IPS DF 4.7 (cell line): Measurements from ENCODE around the gene CNN3.

Experiments
- DNase-seq: peaks from one replicate; pipeline ENCODE4 v3.0.0-alpha.2; 2013; ENCODE audit warnings: low spot score; ENCODE audit errors: extremely low read depth

The CNN3 gene

DNA sequence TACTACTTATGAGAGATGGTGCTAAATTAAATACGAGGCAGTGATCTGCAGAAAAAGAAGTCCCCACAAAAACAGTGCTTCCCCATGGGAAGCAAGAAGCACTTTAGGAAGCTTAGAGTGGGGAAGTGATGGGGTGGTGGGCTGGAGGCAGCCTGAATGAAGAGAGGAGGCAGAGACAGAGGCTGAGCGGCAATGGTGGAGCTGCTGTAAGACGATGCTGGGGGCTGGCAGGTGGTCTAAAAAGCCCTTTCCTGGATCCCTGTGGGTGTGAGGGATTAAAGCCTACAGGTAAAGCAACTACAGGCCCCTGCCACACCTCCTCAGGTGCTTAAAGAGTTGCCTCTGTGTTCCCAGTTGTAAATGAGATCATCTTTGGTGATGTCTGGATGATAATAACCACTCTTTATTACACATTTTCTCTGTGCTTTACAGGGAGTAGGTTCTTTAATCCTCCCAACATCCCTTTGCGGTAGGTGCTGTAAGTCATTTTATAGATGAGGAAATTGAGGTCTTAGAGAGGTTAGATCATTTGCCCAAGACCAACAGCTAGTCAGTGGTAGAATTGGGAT lies 39.2 kb downstream of the CNN3 start:
- DNase-seq: no peak

DNA sequence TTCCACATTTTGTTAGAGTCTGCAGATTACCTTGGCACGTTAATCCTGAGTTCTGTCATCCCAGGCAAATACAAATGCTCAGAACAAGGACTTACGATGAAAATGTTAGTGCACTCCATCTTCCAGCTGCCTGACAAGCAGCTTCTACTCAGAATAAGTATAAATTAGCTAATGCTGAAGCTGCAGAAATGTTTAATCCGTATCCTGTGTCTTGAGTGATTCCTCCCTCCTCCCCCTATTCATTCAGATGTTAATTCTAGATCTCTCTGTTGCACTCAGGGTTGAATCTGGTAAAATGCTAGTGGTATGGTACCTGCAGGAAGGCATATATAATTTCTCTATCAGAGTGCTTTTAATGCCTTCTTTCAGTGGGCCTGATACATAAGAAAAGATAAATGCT lies 39.8 kb downstream of the CNN3 start:
- no peak for DNase-seq

DNA sequence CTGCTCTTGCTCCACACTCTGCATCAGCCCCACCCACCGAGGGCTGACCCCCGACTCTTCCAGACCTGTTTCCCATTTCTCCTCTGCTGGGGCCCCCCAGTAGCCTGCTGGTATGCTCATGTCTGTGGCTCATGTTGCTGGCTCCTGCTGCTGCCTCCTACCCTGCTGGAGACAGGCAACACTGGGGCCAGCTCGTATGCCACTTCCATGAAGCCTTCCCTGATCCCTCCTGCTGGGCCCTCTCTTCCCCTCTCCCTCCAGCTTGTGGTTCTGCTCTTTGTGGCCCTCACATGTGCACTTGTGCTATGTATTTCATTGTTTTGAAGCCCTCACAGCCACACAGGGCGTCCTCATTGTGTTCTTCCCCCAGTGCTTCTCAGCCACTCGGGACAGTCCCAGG lies 40.5 kb downstream of the CNN3 start:
- no peak for DNase-seq

DNA sequence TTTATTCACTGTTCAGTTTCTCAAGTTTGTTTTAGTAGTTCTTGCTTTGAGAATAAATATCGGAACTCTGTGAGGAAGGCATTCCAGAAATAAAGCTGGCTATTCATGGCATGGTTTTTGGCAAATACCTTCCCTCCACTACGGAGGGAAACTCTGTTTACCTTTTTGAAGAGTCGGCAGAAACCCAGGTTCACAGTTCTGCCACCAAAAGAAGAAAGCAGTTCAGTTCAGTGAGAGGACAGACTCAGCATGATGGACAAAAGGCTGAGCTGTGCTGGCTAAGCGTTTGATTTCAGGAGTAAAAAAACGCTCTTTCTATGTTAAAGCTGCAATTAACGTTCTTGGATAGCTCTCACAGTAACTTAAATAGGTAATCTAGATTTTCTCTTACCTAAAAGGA lies 42.4 kb downstream of the CNN3 start:
- no peak for DNase-seq

DNA sequence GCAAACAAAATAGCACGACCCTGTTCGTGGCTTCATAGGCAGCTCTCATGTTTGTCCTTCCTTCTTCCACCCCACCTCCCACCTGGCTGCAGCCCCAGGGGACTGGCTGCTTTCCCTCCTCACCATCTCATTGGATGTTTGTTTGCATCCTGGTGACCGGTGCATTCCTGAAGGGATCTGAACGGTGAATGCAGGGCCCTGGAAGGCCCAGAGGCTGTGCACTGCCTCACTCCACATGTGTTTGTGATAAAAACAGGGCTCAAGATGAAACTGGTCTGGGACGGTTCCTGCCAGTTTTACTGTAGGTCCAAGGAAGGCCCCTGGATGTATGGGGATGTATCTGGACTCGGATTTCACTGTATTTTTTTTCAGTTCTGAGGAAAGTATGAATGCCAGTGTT lies 42.8 kb downstream of the CNN3 start:
- no peak for DNase-seq

DNA sequence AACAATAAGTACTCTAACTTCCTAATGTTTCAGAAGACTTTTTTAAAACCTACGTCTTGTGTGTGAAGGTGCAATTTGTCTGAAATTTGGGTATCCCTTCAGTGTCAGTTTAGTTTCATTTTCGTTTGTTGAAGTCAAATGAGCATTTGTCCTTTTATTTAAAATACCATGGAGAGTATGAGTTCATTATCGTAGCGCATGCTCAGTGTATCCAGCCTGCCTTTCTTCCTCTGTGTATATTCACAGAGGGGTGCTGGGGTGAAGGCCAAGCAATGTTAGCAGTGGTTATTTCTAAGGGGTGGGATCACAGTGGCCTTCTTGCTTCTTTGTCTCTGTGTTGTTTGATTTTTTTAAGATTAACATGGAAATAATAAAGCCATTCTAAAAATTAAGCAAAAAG lies 43.2 kb downstream of the CNN3 start:
- no peak for DNase-seq

DNA sequence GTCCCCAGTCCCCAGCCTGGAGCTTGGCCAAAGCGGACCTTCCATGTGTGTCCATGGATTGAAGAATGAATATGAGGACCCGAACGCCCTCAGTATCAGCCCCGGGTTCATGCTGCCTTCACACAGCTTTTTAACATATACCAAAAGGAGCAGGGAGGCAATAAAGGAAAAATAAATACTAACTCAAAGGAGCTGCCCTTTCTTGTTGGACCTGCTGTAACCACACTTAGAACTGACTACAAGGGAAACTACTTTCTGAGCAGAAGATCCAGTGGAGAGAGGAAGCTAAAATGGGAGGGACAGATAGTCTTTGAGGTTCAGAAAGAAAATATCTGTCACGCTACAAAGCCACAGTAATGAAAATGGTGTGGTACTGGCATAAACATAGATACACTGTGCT lies 48.6 kb downstream of the CNN3 start:
- DNase-seq: no peak

DNA sequence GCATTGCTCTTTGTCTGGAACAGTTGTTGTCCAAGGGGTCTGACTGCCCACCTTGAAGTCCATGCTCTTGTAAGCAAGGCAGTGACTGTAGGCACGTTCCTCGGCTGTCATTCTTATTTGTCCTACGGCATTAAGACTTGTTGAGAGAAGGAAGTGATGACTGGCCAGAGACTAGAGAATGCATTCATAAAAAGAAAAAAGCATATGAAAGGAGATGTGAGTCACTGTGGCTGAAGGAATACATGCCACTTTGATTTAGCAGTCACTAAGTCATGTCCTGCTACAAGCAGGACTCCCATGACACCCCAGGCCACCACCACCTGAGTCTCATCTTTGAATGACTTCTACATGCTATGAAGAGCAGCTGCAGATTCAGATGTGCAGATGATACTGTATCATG lies 50.5 kb downstream of the CNN3 start:
- DNase-seq: no peak

DNA sequence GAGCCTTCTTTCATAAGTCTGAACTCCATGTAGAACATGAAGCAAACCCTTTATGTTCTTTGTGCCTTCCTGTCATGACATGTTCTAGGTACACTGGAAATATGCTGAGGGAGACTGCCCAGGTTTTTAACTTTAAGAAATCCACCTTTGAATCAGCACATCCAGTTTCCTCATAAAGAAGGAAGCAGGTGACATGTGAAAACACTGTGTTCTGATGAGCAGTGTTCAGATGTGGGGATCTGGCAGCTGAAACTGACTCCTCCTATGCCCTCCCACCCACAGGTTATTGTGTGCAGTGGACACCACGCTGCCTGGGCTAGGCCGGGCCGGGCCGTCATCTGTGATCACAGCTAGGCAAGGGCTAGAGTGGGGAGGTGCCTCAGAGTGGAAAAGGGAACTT lies 51.1 kb downstream of the CNN3 start:
- DNase-seq: no peak

DNA sequence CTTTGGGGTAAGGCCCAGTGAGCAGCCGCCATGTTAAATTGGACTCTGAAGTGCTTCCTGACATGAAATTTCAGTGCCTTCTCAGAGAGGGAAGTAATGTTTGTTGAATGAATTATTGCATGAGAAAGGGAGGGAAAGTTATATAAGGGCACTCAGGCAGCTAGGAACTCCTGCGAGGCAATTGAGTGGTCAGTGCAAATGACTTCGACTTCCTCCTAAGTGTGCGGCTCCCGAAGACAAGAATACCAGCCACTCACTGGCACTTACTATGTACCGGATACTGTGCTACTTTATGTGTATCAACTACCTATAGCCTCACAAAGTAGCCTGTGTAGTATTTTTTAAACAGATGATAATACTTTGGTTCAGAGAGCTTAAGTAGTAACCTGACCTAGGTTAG lies 52.5 kb downstream of the CNN3 start:
- DNase-seq: no peak

DNA sequence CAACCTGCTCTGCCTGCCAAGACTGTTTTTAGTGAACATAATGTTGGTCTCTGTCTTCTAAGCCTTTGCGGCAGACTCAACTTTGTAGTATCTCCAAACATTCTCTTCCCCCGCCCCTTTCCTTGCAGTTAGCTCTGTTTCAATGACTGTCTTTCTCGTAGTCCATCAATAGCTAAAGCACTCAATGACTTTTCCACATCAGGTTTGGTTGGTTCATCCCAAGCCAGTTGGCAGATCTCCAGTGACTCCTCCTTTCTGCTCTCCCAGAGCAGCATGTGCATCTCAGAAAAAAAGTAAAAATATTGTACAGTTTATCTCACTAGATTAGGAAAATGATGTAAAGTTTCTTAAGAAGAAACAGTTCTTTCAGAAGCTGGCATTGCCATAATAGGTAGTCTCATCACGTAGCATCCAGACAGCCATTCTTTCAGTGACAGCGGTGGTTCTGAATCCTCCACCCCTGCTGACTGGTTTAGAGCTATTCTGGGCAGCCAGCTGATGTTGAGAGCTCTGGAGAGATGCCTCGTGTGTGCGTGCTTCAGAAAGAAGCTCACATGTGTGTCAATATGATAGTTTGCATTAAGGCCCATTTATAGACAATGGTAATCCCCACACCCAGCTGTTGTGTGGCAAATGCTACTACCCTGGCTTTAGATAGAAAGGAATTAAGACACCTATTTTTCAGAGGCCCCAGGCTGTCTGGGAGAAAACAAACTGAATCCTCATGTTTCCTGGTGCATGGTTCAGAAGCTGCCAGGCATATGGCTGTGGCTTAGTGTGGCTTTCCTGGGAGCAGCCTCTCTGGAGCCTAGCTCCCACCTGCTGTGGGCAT lies 53.2 kb downstream of the CNN3 start:
- no peak for DNase-seq

DNA sequence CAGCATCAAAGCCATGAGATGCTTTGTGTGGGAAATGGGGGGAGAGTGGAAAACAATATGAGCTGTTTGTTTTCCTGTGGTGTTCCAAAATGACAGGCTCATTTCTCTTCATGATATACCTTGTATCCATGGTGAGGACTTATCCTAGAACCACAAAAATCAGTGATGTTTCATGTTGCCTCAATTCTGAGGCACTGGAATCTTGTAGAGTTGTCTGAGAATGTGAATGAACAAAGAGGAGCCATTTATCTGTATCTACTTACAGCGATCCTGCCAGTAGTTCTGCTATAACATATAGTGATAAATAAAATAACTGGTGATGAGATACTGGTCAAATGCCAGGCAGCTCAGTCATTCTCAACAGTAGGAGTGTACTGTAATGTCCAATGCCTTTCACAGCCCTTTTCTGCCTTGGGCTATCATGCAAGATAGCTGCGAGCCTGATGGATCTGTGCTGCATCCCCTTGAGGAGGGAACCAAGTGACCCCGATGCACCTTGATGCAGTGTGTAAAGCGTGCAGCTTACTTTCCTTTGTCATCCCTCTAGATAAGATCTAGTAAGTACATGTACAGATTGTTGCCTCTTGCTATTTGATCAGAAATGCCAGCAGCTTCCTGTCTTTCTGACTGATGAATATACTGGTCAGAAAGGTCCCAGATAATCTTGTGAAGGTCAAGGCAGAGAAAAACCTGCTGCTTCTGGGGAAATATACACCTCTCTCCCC lies 54.0 kb downstream of the CNN3 start:
- DNase-seq: no peak

DNA sequence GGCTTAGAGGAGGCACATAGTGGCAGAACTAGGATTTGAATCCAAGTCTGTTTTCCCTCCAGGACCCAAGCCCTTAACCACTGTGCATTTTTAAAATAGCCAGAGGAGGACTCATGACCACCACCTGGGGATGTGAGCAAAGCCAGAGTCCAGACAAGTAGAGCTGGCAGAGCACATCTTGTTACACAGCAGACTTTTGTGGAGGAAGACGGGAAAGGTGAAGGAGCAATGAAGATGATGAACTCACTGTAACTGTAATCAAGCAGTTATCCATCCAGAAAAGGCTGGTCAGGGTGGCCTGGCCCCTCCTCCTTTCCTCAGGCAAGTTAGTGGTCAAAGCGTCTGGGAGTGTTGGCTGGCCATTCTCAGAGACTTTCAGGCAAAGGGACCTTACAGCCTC lies 55.9 kb downstream of the CNN3 start:
- DNase-seq: no peak

DNA sequence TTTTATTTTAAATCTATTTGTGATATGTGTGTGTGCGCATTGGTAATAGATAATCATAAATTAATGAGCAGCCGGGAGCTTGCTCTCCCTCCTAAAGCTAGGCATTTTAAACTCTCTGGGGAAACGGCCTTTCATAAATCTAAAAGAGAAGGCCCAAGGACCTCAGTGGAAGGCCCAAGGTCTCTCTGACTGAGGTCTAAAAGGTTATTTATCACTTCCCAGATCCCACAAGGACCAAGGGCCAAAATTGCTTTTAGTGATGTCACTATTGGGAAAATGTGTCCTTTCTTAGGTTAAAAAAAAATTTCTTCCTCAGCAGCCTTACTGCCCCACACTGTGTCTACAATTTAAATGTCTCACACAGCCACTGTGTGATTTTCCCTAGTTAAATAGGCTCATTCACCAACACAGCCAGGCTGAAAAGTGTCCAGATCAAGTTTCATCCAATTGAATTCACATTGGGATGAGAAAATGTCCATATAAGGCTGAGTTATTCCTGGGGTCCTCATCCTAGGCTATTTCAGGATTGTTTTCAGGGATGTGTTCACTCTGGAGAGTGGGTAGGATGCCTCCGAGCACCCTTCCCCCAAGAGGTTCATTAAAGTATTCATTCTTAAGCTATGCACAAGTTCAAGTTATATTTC lies 60.6 kb downstream of the CNN3 start:
- no peak for DNase-seq

DNA sequence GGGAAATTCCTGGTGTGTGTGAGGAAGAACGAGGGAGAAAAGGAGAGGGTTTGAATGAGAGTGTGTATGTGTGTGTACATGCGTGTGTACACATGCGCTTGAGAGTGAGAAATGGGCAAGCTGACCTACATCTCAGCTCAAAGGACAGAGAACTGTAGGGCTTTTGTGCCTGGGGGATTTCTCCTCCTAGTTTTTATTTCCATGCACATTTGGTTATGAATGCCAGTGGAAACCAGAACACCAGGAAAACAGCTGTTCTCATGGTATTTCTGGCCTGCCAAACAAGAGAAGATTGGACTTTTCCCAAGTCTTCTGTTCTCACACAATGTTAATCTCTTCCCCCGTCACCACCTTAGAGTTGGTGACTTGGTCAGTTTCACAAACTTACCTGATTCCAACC lies 61.5 kb downstream of the CNN3 start:
- DNase-seq: no peak

DNA sequence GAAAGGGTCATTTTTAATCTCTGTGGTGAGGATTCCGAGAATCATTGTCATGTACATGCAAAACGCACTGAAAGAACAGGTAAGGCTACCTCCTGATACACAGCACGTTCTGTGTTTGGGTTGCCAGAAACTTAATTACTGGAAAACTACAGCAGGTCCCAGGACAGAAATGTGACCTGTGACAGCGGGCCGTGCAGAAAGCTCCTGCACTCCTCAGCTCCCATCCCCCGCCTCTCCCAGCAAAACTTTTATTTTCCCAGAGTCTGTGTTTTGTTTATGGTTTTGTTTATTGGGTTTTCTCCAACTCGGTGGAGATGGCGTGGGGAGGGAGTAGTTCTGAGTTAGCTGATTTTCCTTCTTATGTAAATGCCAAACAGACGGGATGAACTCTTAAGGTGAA lies 62.1 kb downstream of the CNN3 start:
- no peak for DNase-seq

DNA sequence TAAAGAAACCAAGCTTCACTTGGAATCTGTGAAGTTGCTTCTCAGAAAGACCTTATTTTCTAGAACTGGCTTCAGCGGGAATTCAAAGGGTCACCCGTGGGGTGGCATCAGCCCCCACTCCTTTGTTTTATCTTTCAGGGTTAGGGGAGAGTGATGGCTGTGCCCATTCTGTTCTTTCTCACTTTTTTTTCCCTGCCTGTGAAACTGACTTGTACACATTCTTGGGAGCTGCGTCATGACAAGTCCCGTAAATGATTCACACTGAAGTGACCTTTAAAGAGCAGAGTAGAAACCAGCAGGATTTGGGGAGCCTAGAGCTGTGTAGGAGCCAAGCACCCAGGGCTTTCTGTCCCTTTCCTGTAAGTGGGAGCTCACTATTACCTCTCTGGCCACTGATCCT lies 63.0 kb downstream of the CNN3 start:
- no peak for DNase-seq

DNA sequence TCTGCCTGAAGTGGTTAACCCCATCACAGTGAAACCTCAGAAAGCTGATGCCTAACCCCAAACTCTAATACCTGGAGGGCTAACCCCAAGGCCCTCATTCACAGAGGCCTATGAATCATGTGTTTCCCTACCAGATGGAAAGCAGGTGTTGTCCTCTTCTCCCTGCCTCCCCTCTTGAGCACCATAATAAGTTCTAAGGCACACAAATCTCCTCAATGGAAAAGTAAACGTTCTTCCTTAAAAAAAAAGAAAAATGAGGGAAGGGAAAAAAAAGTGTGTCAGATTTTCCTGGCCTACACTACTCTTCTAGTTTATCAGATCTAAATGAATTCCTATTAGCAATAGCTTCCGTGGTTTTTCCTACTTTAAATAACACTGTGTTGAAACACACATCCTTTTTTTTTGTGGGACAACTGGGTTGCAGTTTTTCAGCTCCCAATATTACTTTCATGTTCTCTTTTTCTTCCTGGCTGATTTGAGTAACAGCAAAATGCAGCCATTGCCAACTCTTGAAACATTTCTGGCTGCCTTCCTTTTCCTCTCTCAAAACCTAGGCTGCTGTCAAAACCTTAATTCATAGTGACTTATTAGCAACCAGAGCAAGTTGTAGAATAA lies 63.5 kb downstream of the CNN3 start:
- DNase-seq: no peak

DNA sequence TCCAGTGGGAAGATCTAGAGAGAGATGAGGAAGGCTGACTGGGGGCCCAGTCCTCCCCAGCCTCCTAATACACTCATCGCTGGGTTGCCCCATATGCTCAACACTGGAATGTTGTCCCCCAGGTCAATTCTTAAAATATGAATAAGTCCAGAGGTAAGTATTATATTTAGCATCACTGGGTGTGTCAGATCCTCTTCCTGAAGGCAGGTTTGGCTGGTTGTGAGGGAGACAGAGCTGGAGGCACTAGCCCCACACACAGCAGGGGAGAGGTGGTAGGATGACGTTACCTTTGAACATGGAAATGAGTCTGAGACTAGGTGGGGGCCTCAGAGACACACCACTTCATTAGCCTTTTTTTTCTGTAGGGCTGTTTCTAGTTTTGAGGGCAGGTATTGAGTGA lies 64.2 kb downstream of the CNN3 start:
- DNase-seq: no peak

DNA sequence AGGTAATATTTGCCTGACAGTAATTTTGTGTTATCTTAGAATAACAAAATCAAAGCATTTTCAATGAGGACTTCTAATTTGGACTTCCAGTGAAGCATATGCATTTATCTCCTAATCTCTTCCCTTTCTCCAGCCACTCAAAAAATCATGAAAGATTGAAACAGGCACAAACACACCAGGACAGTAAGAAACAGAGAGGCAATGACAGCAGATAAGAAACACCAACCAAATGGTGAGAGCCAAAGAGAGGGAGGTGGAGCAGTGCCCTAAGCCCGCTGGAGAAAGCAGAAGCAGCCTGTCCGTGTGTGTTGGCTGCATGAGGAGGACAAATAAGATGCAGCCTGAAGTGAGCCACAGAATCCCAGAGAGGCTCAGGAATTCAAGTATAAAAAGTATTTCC lies 67.7 kb downstream of the CNN3 start:
- no peak for DNase-seq

DNA sequence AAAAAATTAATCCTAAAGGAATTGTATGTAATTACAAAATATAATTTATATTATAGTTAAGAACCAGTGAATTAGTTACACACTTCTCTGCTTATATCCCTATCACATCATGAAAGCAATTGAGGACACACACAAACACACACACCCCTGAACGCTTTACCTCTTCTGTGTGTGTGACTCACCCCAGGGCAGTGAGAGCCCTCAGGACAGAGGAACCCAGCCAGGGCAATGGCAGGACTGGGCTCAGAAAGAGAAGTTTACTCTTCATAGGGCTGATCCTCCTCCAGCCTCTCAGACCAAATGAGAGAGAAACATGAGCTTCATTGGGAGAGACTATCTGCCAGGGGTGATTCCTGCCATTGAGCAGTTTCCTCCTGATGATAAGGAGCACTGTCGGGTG lies 68.6 kb downstream of the CNN3 start:
- DNase-seq: no peak

DNA sequence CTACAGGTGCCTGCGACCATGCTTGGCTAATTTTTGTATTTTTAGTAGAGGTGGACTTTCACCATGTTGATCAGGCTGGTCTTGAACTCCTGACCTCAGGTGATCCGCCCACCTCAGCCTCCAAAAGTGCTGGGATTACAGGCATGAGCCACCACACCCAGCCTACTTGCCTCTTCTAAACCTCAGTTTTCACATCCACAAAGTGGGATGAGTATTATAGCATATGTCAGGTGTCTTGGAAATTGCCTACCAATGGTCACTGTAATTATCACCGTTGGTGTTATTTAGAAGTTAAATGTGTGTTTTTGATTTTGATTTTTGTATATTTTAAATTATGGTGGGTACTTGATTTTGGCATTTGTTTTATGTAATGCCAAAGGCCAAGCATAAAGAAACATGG lies 70.0 kb downstream of the CNN3 start:
- DNase-seq: no peak
